HepG2 (cell line): ENCODE results near the gene EBP. TPM values are rescaled to one million over a fixed set of nuclear protein-coding genes. Genes with fewer than 3 reads are reported as not detected.

Experiments used
- ATAC-seq: fragments of 200-7000 bp; cut with Tn5 transposase; 3 replicates; pipeline ENCODE4 v1.9.1; 2020; ENCODE audit warnings: mild to moderate bottlenecking, moderate library complexity
- BruUV-seq: library from RNA; stranded (reverse); fragments of 400-500 nt; replicated peaks from 2 replicates; lab custom pipeline; 2021; lab: Mats Ljungman, UMichigan
- CTCF ChIA-PET: fragments of 300-600 bp; formaldehyde crosslinking; extraction: SDS; loops from one replicate; lab custom pipeline; 2021; ENCODE audit warnings: low total read pairs, inconsistent platforms, low intra/inter-chr PET ratio; lab: Yijun Ruan, JAX
- POLR2A ChIA-PET: fragments of 350-600 bp; sonication (Branson Sonifier 250); formaldehyde crosslinking; loops from one replicate; lab custom pipeline; 2020; ENCODE audit warnings: antibody characterized with exemption, inconsistent platforms; lab: Yijun Ruan, JAX
- DNase-seq: peaks from one replicate; pipeline ENCODE4 v3.0.0-alpha.2; 2015; ENCODE audit warnings: low spot score
- FAIRE-seq: peaks from 3 replicates; lab custom pipeline; 2011; peaks lifted over from hg19 to GRCh38; lab: Jason Lieb, UNC
- H2AFZ ChIP-seq: one replicate; pipeline ENCODE4 v1.6.1; 2011; ENCODE audit warnings: low read length, inconsistent platforms
- H3K27ac ChIP-seq: fragments of 300-600 bp; 3 replicates; pipeline ENCODE4 v1.8.0; 2011; ENCODE audit warnings: mixed run types, mild to moderate bottlenecking, mixed read lengths, low read length, inconsistent platforms; ENCODE audit not compliant: insufficient read depth; ENCODE audit errors: extremely low read length
- H3K27me3 ChIP-seq, 2 experiments: fragments of 200-600 bp in 1 of 2; 2 replicates in 1 of 2; 3 replicates in 1 of 2; pipeline versions ENCODE4 v1.6.0 to v1.8.0; 2011; ENCODE audit warnings: low read length in 2 of 2, mild to moderate bottlenecking in 2 of 2, moderate library complexity in 2 of 2, inconsistent platforms in 1 of 2; ENCODE audit not compliant: insufficient read depth in 2 of 2, control insufficient read depth in 1 of 2
- H3K36me3 ChIP-seq, 2 experiments: fragments of 200-600 bp in 1 of 2; replicated peaks in 1 of 2; 2 replicates in 1 of 2; 3 replicates in 1 of 2; pipeline versions ENCODE4 v1.5.1 to v1.8.0; 2011; ENCODE audit warnings: low read length in 2 of 2, inconsistent platforms in 1 of 2; ENCODE audit not compliant: insufficient read depth in 2 of 2, control insufficient read depth in 1 of 2
- H3K4me1 ChIP-seq: 2 replicates; pipeline ENCODE4 v1.5.1; 2012; ENCODE audit warnings: low read length, inconsistent platforms; ENCODE audit not compliant: insufficient read depth
- H3K4me2 ChIP-seq: 2 replicates; pipeline ENCODE4 v1.6.0; 2011; ENCODE audit warnings: low read depth, low read length, inconsistent platforms
- H3K4me3 ChIP-seq, 3 experiments: fragments of 200-600 bp in 1 of 3; sonication (generic), shearing (Covaris generic) in 1 of 3; replicated peaks in 1 of 3; 2 replicates each; pipeline ENCODE4 v1.5.1; 2011 to 2016; ENCODE audit warnings: low read length in 3 of 3, inconsistent platforms in 2 of 3, low read depth in 2 of 3, mild to moderate bottlenecking in 2 of 3, control low read depth in 1 of 3, mixed read lengths in 1 of 3; ENCODE audit not compliant: insufficient read depth in 1 of 3
- H3K79me2 ChIP-seq: one replicate; pipeline ENCODE4 v1.6.1; 2011; ENCODE audit warnings: low read length, inconsistent platforms; ENCODE audit not compliant: insufficient read depth
- H3K9ac ChIP-seq: 2 replicates; pipeline ENCODE4 v1.6.0; 2011; ENCODE audit warnings: mild to moderate bottlenecking, low read depth, low read length, inconsistent platforms; ENCODE audit not compliant: insufficient read depth
- H3K9me3 ChIP-seq: 2 replicates; pipeline ENCODE4 v1.5.1; 2012; ENCODE audit warnings: mild to moderate bottlenecking, low read length
- H4K20me1 ChIP-seq: 2 replicates; pipeline ENCODE4 v1.6.0; 2011; ENCODE audit warnings: inconsistent platforms, mild to moderate bottlenecking, low read length, moderate library complexity; ENCODE audit not compliant: insufficient read depth
- IRF2 ChIP-seq: IDR thresholded peaks from 2 replicates; pipeline ENCODE4 v1.6.1; 2018; ENCODE audit warnings: missing genetic modification reagents, missing compliant biosample characterization
- JUND ChIP-seq: sonication (generic); formaldehyde crosslinking; IDR thresholded peaks from 2 replicates; pipeline ENCODE4 v1.8.0; 2022; ENCODE audit warnings: mild to moderate bottlenecking, missing genetic modification reagents
- NFATC3 ChIP-seq: sonication (generic); formaldehyde crosslinking; IDR thresholded peaks from 2 replicates; pipeline ENCODE4 v1.5.1; 2020; ENCODE audit warnings: mild to moderate bottlenecking, missing genetic modification reagents
- PRDM10 ChIP-seq: sonication (generic); formaldehyde crosslinking; IDR thresholded peaks from 2 replicates; pipeline ENCODE4 v1.4.0; 2020; ENCODE audit warnings: low read depth, missing genetic modification reagents
- THRA ChIP-seq: sonication (generic); formaldehyde crosslinking; IDR thresholded peaks from 2 replicates; pipeline ENCODE4 v1.4.0; 2020; ENCODE audit warnings: missing genetic modification reagents, borderline replicate concordance
- ZNF326 ChIP-seq: sonication (generic); formaldehyde crosslinking; IDR thresholded peaks from 2 replicates; pipeline ENCODE4 v1.4.0; 2020; ENCODE audit warnings: missing genetic modification reagents, borderline replicate concordance
- WGBS: methylation state at CpG from one replicate; pipeline ENCODE4 v1.1.6; 2017; ENCODE audit warnings: low lambda C conversion rate; 5-methylcytosine and 5-hydroxymethylcytosine counted together
- in situ Hi-C: cut with HindIII; loops from 2 replicates; pipeline ENCODE4 v1.10.0; 2017; ENCODE audit warnings: low pct_unique_long_range_greater_than_20kb; ENCODE audit not compliant: extremely low pct_ligation_motif_present
- intact Hi-C: fragments of 100-400 bp; cut with micrococcal nuclease; formaldehyde crosslinking; loops from one replicate; pipeline ENCODE4 v1.10.0; 2022; ENCODE audit not compliant: unreplicated experiment
- polyA plus RNA-seq, 8 experiments: library from polyadenylated mRNA; depleted of rRNA in 3 of 8; stranded (reverse) in 7 of 8; unstranded in 1 of 8; fragments of >200 nt; fragmentation: Illumina TruSeq in 4 of 8; extraction: Trizol in 4 of 8; gene quantifications; 2 replicates each; pipeline versions ENCODE4 v1.2.1 to v1.2.3, GENCODE V29; 2011 to 2016; ENCODE audit warnings: low read depth in 4 of 8, missing spikeins in 1 of 8, mixed read lengths in 1 of 8; ENCODE audit not compliant: insufficient read depth in 1 of 8
- total RNA-seq, 5 experiments: library from RNA; depleted of rRNA; stranded (reverse); fragments of >200 nt; fragmentation: Illumina TruSeq; extraction: Trizol; gene quantifications; 2 replicates each; pipeline ENCODE4 v1.2.3, GENCODE V29; 2016; ENCODE audit warnings: low read depth in 1 of 5
- TF ChIP-seq, protein P1 (sequence below), 2 experiments: sonication (generic) in 1 of 2; formaldehyde crosslinking in 1 of 2; IDR thresholded peaks; 2 replicates each; pipeline versions ENCODE4 v1.4.0 to v1.6.1; 2016 to 2020; ENCODE audit warnings: borderline replicate concordance in 1 of 2, low read depth in 1 of 2, mild to moderate bottlenecking in 1 of 2, missing genetic modification reagents in 1 of 2

EBP gene
- total and polyA plus RNA-seq, 2 of the 13 experiments (the other 11 are each of a cell fraction or from before 2014, with no cell fraction given), result 106 to 260 TPM

DNA sequence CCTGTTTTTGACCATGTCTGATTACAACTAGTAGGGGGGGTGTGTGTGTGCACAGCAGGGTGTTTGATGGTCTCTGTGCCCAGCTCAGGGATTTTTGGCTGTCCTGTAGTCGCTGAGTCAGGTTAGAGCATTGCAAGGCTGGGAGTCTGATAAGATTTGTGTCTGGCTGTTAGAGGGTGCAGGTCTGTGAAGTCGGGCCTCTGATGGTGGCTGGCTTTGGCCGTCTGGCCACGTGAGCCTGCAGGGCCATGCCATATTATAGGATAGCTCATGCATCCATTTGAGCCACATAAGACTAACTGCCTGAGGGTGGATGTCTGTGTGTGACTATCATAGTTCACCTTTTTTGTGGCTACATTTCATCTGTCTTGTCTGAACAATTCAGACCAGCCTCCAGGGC is 7.9 kb upstream of the EBP start:
- Histone ChIP-seq H3K9ac (no peak overlapping the region), H3K4me2 (no peak overlapping the region), H2AFZ (no peak overlapping the region), H3K4me3 (no peak overlapping the region), H3K27me3 (no peaks in the 10 kb centered on the region), H3K79me2 (no peaks in the 10 kb centered on the region), H3K27ac (no peak overlapping the region), H3K9me3 (no peaks in the 10 kb centered on the region), H3K4me1 (no peaks in the 10 kb centered on the region), H4K20me1 (no peaks in the 10 kb centered on the region), H3K36me3 (no peaks in the 10 kb centered on the region)
- WGBS, result 85% methylated on average over 3 of the region's 4 CpGs
- FAIRE-seq (no peak), DNase-seq (no peak), ATAC-seq (no peak)
- TF ChIP-seq PRDM10 (CRISPR knock-in tag) (no peak), IRF2 (CRISPR knock-in tag) (no peak)
- CTCF ChIA-PET, result no interaction called here
- BruUV-seq, result no TSS peak
- in situ Hi-C loops (no loop called here), intact Hi-C loops (no loop called here)
- POLR2A ChIA-PET, result no interaction called here

- no peaks in the 10 kb centered on the region for H3K79me2 ChIP-seq
- no peaks in the 10 kb centered on the region for H3K9me3 ChIP-seq
- no peak for ATAC-seq
- H3K36me3 ChIP-seq, result no peaks in the 10 kb centered on the region
- no peak for DNase-seq
- H3K27me3 ChIP-seq, result no peaks in the 10 kb centered on the region
- H3K4me1 ChIP-seq, result no peaks in the 10 kb centered on the region
- ChIA-PET CTCF (no interaction called here), POLR2A (no interaction called here)
- H4K20me1 ChIP-seq, result no peaks in the 10 kb centered on the region
- no peak overlapping the region for H3K4me3 ChIP-seq
- intact Hi-C loops, result no loop called here
- in situ Hi-C loops, result no loop called here
- no peak overlapping the region for H2AFZ ChIP-seq
- no peak overlapping the region for H3K9ac ChIP-seq
- H3K4me2 ChIP-seq, result no peak overlapping the region
- BruUV-seq, result no TSS peak
- FAIRE-seq, result no peak
- 94% methylated on average over 6 of the region's 16 CpGs for WGBS
- no peak overlapping the region for H3K27ac ChIP-seq
- TF ChIP-seq NFATC3 (CRISPR knock-in tag), result no peak
- TF ChIP-seq, protein P1, sequence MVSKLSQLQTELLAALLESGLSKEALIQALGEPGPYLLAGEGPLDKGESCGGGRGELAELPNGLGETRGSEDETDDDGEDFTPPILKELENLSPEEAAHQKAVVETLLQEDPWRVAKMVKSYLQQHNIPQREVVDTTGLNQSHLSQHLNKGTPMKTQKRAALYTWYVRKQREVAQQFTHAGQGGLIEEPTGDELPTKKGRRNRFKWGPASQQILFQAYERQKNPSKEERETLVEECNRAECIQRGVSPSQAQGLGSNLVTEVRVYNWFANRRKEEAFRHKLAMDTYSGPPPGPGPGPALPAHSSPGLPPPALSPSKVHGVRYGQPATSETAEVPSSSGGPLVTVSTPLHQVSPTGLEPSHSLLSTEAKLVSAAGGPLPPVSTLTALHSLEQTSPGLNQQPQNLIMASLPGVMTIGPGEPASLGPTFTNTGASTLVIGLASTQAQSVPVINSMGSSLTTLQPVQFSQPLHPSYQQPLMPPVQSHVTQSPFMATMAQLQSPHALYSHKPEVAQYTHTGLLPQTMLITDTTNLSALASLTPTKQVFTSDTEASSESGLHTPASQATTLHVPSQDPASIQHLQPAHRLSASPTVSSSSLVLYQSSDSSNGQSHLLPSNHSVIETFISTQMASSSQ (IDR thresholded peaks at IDR 0.05; ENCODE audit: low read depth), result no peak
- TF ChIP-seq, protein P1 (CRISPR knock-in tag; IDR thresholded peaks at IDR 0.05; ENCODE audit: borderline replicate concordance), result no peak
- no peak for TF ChIP-seq JUND (CRISPR knock-in tag)
- TF ChIP-seq THRA (CRISPR knock-in tag), result no peak
- TF ChIP-seq ZNF326 (CRISPR knock-in tag), result no peak
Measured at GRCh38 chrX:48514126-48514806, 7.3 kb upstream of the EBP start.
